GM23338 (cell line): ENCODE data around the gene LOXHD1. TPM values are rescaled to one million over a fixed set of nuclear protein-coding genes. Genes with fewer than 3 reads are reported as not detected.

Source experiments
- ATAC-seq: fragments of 200-7000 bp; cut with Tn5 transposase; 3 replicates; pipeline ENCODE4 v1.9.1; 2020
- DNase-seq: peaks from one replicate; pipeline ENCODE4 v3.0.0-alpha.2; 2015; ENCODE audit warnings: low spot score
- H2AFZ ChIP-seq: fragments of 200-600 bp; sonication (generic); 2 replicates; pipeline ENCODE4 v1.8.0; 2016; ENCODE audit warnings: antibody characterized with exemption, mild to moderate bottlenecking, moderate library complexity
- H3F3A ChIP-seq: fragments of 200-600 bp; sonication (generic); replicated peaks from 2 replicates; pipeline ENCODE4 v1.8.0; 2017; ENCODE audit warnings: antibody characterized with exemption, mixed run types, low read depth
- H3K27ac ChIP-seq: fragments of 200-600 bp; sonication (generic); 2 replicates; pipeline ENCODE4 v1.6.1; 2016; ENCODE audit warnings: low read depth
- H3K27me3 ChIP-seq: fragments of 200-600 bp; sonication (generic); 2 replicates; pipeline ENCODE4 v1.8.0; 2016; ENCODE audit warnings: mild to moderate bottlenecking, mixed run types, moderate library complexity; ENCODE audit not compliant: insufficient read depth
- H3K36me3 ChIP-seq: fragments of 200-600 bp; sonication (generic); 2 replicates; pipeline ENCODE4 v1.8.0; 2016; ENCODE audit warnings: mild to moderate bottlenecking; ENCODE audit not compliant: insufficient read depth
- H3K4me1 ChIP-seq: fragments of 200-600 bp; sonication (generic); 2 replicates; pipeline ENCODE4 v1.8.0; 2016; ENCODE audit warnings: mild to moderate bottlenecking, moderate library complexity; ENCODE audit not compliant: insufficient read depth
- H3K4me2 ChIP-seq: fragments of 200-600 bp; sonication (generic); 2 replicates; pipeline ENCODE4 v1.7.1; 2017; ENCODE audit warnings: mixed run types
- H3K4me3 ChIP-seq: fragments of 200-600 bp; sonication (generic); 2 replicates; pipeline ENCODE4 v1.6.1; 2016; ENCODE audit warnings: mixed run types
- H3K79me2 ChIP-seq: fragments of 200-600 bp; sonication (generic); replicated peaks from 2 replicates; pipeline ENCODE4 v1.8.0; 2017; ENCODE audit warnings: mild to moderate bottlenecking; ENCODE audit not compliant: insufficient read depth
- H3K9me2 ChIP-seq: fragments of 200-600 bp; sonication (generic); 2 replicates; pipeline ENCODE4 v1.8.0; 2017; ENCODE audit not compliant: insufficient read depth
- H4K20me1 ChIP-seq: fragments of 200-600 bp; sonication (generic); replicated peaks from 2 replicates; pipeline ENCODE4 v1.8.0; 2017; ENCODE audit warnings: mild to moderate bottlenecking; ENCODE audit not compliant: insufficient read depth
- H3K27ac Mint-ChIP-seq: 2 replicates; pipeline ENCODE4 v1.8.0; 2020; ENCODE audit warnings: inconsistent platforms, mild to moderate bottlenecking, moderate library complexity, mixed read lengths
- H3K27me3 Mint-ChIP-seq: 3 replicates; pipeline ENCODE4 v1.8.0; 2022; ENCODE audit warnings: low read depth, mild to moderate bottlenecking, moderate library complexity, mixed read lengths, inconsistent platforms; ENCODE audit not compliant: insufficient read depth, poor library complexity
- H3K36me3 Mint-ChIP-seq: 3 replicates; pipeline ENCODE4 v1.8.0; 2021; ENCODE audit warnings: low read depth, mild to moderate bottlenecking, inconsistent platforms, moderate library complexity, mixed read lengths
- H3K4me1 Mint-ChIP-seq: 3 replicates; pipeline ENCODE4 v1.8.0; 2020; ENCODE audit warnings: mild to moderate bottlenecking, inconsistent platforms, mixed read lengths
- H3K4me3 Mint-ChIP-seq: 3 replicates; pipeline ENCODE4 v1.8.0; 2021; ENCODE audit warnings: moderate library complexity, mild to moderate bottlenecking, inconsistent platforms, mixed read lengths
- H3K9me3 Mint-ChIP-seq: 3 replicates; pipeline ENCODE4 v1.8.0; 2020; ENCODE audit warnings: moderate library complexity, mild to moderate bottlenecking, inconsistent platforms, mixed read lengths
- CREB1 ChIP-seq: fragments of 250-450 bp; sonication (Bioruptor Pico); IDR thresholded peaks from 2 replicates; pipeline ENCODE4 v1.5.0; 2020; ENCODE audit warnings: low read depth, mild to moderate bottlenecking, moderate library complexity
- EZH2 ChIP-seq: fragments of 200-600 bp; sonication (generic); IDR thresholded peaks from one replicate; pipeline ENCODE4 v1.8.0; 2017; ENCODE audit warnings: antibody characterized with exemption, mild to moderate bottlenecking, low read depth; ENCODE audit not compliant: unreplicated experiment
- EZH2phosphoT487 ChIP-seq: fragments of 200-600 bp; sonication (generic); IDR thresholded peaks from one replicate; pipeline ENCODE4 v1.8.1; 2018; ENCODE audit warnings: antibody characterized with exemption; ENCODE audit not compliant: unreplicated experiment
- JUNB ChIP-seq: IDR thresholded peaks from one replicate; pipeline ENCODE4 v1.6.1; 2016; ENCODE audit warnings: antibody characterized with exemption; ENCODE audit not compliant: unreplicated experiment
- NANOG ChIP-seq: IDR thresholded peaks from 2 replicates; pipeline ENCODE4 v1.6.1; 2016; ENCODE audit warnings: antibody characterized with exemption, borderline replicate concordance
- POLR2AphosphoS5 ChIP-seq: IDR thresholded peaks from 2 replicates; pipeline ENCODE4 v1.6.1; 2016; ENCODE audit warnings: antibody characterized with exemption, low read depth
- STAT1 ChIP-seq: IDR thresholded peaks from one replicate; pipeline ENCODE4 v1.6.1; 2016; ENCODE audit warnings: antibody characterized with exemption; ENCODE audit not compliant: unreplicated experiment
- ZNF114 ChIP-seq: fragments of 250-450 bp; sonication (Bioruptor Pico); IDR thresholded peaks from 2 replicates; pipeline ENCODE4 v1.5.0; 2020; ENCODE audit warnings: mild to moderate bottlenecking, moderate library complexity
- ZNF331 ChIP-seq: fragments of 250-450 bp; sonication (Bioruptor Pico); IDR thresholded peaks from 2 replicates; pipeline ENCODE4 v1.5.0; 2020; ENCODE audit warnings: low read depth, mild to moderate bottlenecking, moderate library complexity
- polyA plus RNA-seq: library from polyadenylated mRNA; unstranded; fragments of >200 nt; fragmentation: Nextera tagmentation; extraction: Ambion mirVana; gene quantifications from 2 replicates; pipeline ENCODE4 v1.2.1, GENCODE V29; 2016
- total RNA-seq: library from RNA; depleted of rRNA; stranded (reverse); fragments of >200 nt; shearing (Covaris generic); gene quantifications from 2 replicates; pipeline ENCODE4 v1.2.3, GENCODE V29; 2014
- TF ChIP-seq, protein P1 (sequence below): IDR thresholded peaks from one replicate; pipeline ENCODE4 v1.6.1; 2018; ENCODE audit warnings: antibody characterized with exemption; ENCODE audit not compliant: unreplicated experiment
- TF ChIP-seq, protein P2 (sequence below): IDR thresholded peaks from 2 replicates; pipeline ENCODE4 v1.6.1; 2016; ENCODE audit warnings: antibody characterized with exemption
- TF ChIP-seq, protein P3 (sequence below), 2 experiments: fragments of 200-600 bp in 1 of 2; sonication (generic) in 1 of 2; conservative IDR thresholded peaks; 2 replicates each; pipeline versions ENCODE4 v1.5.1 to v1.6.1; 2016 to 2017; ENCODE audit warnings: antibody characterized with exemption in 2 of 2, low read depth in 2 of 2, mild to moderate bottlenecking in 2 of 2, moderate library complexity in 1 of 2
- TF ChIP-seq, protein P4 (sequence below): fragments of 250-450 bp; sonication (Bioruptor Pico); IDR thresholded peaks from 2 replicates; pipeline ENCODE4 v1.5.0; 2020; ENCODE audit warnings: mild to moderate bottlenecking, moderate library complexity

Gene LOXHD1
- total and polyA plus RNA-seq, 2 experiments from 2014 or later: 0.17 TPM; not detected in 1

DNA sequence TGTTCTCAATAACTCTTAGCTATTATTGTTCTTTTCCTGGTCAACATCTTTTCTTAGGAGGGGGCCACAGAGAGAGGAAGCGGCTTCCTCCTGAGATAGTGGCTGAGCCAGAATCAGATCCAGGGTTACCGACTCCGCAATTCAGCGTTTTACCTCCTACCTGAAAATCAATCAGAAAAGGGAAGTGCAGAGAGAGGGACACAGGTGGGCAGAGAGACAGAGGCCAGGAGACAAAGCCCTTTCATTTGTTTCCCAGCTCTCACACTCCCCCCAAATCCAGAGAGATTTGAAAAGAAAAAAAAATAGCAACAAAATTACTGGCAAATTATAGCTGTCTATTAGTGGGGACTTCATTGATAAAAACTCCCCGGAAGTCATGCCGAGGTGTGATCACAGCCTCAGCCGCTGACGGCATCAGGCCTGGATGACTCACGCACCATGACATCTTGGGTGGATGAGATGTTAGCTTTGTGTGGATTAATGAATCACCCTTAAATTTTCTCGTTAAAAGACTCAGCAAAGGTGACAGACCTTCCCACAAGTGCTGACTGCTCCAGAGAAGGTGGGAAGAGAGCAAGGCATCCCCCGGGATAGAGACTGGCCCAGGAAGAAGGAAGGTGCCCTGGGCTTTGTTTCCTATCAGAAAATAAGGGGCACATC, 120.7 kb downstream of the LOXHD1 start:
- Histone ChIP-seq H3K27me3 (no peaks in the 10 kb centered on the region), H3K9me2 (0 out of 2 replicates have a peak, but pooled peaks cover 4% of the 10 kb centered on the region), H3K27ac (no peak overlapping the region), H3K79me2 (no peaks in the 10 kb centered on the region), H3K4me1 (no peaks in the 10 kb centered on the region), H3F3A (no peaks in the 10 kb centered on the region), H3K4me2 (no peak overlapping the region), H3K36me3 (no peaks in the 10 kb centered on the region), H4K20me1 (0 out of 2 replicates have a peak, but pooled peaks cover 4% of the 10 kb centered on the region), H3K4me3 (no peak overlapping the region), H2AFZ (no peak overlapping the region)
- ATAC-seq: no peak
- DNase-seq: no peak
- Mint-ChIP-seq H3K9me3 (no peaks in the 10 kb centered on the region), H3K4me1 (no peaks in the 10 kb centered on the region), H3K27me3 (peaks cover 5% of the 10 kb centered on the region), H3K4me3 (no peak overlapping the region), H3K36me3 (no peaks in the 10 kb centered on the region), H3K27ac (no peak overlapping the region)
- TF ChIP-seq ZNF114 (no peak), EZH2 (no peak), POLR2AphosphoS5 (no peak), JUNB (no peak), EZH2phosphoT487 (no peak), ZNF331 (CRISPR knock-in tag) (no peak), NANOG (no peak), CREB1 (no peak), STAT1 (no peak)
- TF ChIP-seq, protein P1, sequence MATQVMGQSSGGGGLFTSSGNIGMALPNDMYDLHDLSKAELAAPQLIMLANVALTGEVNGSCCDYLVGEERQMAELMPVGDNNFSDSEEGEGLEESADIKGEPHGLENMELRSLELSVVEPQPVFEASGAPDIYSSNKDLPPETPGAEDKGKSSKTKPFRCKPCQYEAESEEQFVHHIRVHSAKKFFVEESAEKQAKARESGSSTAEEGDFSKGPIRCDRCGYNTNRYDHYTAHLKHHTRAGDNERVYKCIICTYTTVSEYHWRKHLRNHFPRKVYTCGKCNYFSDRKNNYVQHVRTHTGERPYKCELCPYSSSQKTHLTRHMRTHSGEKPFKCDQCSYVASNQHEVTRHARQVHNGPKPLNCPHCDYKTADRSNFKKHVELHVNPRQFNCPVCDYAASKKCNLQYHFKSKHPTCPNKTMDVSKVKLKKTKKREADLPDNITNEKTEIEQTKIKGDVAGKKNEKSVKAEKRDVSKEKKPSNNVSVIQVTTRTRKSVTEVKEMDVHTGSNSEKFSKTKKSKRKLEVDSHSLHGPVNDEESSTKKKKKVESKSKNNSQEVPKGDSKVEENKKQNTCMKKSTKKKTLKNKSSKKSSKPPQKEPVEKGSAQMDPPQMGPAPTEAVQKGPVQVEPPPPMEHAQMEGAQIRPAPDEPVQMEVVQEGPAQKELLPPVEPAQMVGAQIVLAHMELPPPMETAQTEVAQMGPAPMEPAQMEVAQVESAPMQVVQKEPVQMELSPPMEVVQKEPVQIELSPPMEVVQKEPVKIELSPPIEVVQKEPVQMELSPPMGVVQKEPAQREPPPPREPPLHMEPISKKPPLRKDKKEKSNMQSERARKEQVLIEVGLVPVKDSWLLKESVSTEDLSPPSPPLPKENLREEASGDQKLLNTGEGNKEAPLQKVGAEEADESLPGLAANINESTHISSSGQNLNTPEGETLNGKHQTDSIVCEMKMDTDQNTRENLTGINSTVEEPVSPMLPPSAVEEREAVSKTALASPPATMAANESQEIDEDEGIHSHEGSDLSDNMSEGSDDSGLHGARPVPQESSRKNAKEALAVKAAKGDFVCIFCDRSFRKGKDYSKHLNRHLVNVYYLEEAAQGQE: no peak
- TF ChIP-seq, protein P2, sequence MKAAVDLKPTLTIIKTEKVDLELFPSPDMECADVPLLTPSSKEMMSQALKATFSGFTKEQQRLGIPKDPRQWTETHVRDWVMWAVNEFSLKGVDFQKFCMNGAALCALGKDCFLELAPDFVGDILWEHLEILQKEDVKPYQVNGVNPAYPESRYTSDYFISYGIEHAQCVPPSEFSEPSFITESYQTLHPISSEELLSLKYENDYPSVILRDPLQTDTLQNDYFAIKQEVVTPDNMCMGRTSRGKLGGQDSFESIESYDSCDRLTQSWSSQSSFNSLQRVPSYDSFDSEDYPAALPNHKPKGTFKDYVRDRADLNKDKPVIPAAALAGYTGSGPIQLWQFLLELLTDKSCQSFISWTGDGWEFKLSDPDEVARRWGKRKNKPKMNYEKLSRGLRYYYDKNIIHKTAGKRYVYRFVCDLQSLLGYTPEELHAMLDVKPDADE: no peak
- TF ChIP-seq, protein P3, sequence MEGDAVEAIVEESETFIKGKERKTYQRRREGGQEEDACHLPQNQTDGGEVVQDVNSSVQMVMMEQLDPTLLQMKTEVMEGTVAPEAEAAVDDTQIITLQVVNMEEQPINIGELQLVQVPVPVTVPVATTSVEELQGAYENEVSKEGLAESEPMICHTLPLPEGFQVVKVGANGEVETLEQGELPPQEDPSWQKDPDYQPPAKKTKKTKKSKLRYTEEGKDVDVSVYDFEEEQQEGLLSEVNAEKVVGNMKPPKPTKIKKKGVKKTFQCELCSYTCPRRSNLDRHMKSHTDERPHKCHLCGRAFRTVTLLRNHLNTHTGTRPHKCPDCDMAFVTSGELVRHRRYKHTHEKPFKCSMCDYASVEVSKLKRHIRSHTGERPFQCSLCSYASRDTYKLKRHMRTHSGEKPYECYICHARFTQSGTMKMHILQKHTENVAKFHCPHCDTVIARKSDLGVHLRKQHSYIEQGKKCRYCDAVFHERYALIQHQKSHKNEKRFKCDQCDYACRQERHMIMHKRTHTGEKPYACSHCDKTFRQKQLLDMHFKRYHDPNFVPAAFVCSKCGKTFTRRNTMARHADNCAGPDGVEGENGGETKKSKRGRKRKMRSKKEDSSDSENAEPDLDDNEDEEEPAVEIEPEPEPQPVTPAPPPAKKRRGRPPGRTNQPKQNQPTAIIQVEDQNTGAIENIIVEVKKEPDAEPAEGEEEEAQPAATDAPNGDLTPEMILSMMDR (conservative IDR thresholded peaks at IDR 0.05; ENCODE audit: low read depth in 2 of 2): no peak
- TF ChIP-seq, protein P4, sequence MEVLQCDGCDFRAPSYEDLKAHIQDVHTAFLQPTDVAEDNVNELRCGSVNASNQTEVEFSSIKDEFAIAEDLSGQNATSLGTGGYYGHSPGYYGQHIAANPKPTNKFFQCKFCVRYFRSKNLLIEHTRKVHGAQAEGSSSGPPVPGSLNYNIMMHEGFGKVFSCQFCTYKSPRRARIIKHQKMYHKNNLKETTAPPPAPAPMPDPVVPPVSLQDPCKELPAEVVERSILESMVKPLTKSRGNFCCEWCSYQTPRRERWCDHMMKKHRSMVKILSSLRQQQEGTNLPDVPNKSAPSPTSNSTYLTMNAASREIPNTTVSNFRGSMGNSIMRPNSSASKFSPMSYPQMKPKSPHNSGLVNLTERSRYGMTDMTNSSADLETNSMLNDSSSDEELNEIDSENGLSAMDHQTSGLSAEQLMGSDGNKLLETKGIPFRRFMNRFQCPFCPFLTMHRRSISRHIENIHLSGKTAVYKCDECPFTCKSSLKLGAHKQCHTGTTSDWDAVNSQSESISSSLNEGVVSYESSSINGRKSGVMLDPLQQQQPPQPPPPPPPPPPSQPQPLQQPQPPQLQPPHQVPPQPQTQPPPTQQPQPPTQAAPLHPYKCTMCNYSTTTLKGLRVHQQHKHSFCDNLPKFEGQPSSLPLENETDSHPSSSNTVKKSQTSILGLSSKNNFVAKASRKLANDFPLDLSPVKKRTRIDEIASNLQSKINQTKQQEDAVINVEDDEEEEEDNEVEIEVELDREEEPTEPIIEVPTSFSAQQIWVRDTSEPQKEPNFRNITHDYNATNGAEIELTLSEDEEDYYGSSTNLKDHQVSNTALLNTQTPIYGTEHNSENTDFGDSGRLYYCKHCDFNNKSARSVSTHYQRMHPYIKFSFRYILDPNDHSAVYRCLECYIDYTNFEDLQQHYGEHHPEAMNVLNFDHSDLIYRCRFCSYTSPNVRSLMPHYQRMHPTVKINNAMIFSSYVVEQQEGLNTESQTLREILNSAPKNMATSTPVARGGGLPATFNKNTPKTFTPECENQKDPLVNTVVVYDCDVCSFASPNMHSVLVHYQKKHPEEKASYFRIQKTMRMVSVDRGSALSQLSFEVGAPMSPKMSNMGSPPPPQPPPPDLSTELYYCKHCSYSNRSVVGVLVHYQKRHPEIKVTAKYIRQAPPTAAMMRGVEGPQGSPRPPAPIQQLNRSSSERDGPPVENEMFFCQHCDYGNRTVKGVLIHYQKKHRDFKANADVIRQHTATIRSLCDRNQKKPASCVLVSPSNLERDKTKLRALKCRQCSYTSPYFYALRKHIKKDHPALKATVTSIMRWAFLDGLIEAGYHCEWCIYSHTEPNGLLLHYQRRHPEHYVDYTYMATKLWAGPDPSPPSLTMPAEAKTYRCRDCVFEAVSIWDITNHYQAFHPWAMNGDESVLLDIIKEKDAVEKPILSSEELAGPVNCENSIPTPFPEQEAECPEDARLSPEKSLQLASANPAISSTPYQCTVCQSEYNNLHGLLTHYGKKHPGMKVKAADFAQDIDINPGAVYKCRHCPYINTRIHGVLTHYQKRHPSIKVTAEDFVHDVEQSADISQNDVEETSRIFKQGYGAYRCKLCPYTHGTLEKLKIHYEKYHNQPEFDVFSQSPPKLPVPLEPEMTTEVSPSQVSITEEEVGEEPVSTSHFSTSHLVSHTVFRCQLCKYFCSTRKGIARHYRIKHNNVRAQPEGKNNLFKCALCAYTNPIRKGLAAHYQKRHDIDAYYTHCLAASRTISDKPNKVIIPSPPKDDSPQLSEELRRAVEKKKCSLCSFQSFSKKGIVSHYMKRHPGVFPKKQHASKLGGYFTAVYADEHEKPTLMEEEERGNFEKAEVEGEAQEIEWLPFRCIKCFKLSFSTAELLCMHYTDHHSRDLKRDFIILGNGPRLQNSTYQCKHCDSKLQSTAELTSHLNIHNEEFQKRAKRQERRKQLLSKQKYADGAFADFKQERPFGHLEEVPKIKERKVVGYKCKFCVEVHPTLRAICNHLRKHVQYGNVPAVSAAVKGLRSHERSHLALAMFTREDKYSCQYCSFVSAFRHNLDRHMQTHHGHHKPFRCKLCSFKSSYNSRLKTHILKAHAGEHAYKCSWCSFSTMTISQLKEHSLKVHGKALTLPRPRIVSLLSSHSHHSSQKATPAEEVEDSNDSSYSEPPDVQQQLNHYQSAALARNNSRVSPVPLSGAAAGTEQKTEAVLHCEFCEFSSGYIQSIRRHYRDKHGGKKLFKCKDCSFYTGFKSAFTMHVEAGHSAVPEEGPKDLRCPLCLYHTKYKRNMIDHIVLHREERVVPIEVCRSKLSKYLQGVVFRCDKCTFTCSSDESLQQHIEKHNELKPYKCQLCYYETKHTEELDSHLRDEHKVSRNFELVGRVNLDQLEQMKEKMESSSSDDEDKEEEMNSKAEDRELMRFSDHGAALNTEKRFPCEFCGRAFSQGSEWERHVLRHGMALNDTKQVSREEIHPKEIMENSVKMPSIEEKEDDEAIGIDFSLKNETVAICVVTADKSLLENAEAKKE (CRISPR knock-in tag): no peak
